ENCODE measurements around the gene SDC4.

- TF ChIP-seq POLR2AphosphoS5 (IDR thresholded peaks at IDR 0.05; ENCODE audit: low read depth, low read length) (no peak), POLR2A (IDR thresholded peaks at IDR 0.05; ENCODE audit: low read depth, low read length) (no peak)
Observed at GRCh38 chr20:45315672-45316071, 32.6 kb downstream of the SDC4 start.
